ENCODE measurements around the gene PCBP2. TPM values are rescaled to one million over a fixed set of nuclear protein-coding genes. Genes with fewer than 3 reads are reported as not detected.
"Not testable (repeated sequence)": the region's sequence is repeated elsewhere in the genome, so short reads cannot be mapped to it uniquely, and the experiment has no call there.

PCBP2 gene
- total and polyA plus RNA-seq, 9 donors = 206 to 664 (median 583) TPM

DNA sequence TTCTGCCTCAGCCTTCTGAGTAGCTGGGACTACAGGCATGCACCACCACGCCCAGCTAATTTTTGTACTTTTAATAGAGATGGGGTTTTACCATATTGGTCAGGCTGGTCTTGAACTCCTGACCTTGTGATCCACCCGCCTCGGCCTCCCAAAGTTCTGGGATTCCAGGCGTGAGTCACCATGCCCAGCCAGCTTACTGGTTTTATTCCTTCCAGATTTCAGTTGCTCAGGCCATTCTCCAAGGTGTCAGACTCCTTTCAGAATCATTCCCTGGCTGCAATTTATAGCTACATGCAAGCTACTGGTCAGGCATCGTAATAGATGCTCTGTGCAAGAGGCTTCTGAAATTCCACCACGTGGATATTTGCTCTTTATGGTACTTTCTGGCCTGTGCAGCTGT is 29.6 kb downstream of the PCBP2 start:
- WGBS (ENCODE audit: insufficient coverage) = 43% methylated on average over 5 of the region's 6 CpGs
- peaks cover 82% of the 10 kb centered on the region for H3K36me3 ChIP-seq (ENCODE audit: control insufficient read depth, insufficient read depth, low read length)

GRCh38 chr12:53481939-53482586 is 30.2 kb downstream of the PCBP2 start:
- H3K4me1 ChIP-seq (ENCODE audit: control insufficient read depth, insufficient read depth, low read length) = peaks cover 2% of the 10 kb centered on the region
- H3K36me3 ChIP-seq (ENCODE audit: control insufficient read depth, insufficient read depth, low read length) = peaks cover 82% of the 10 kb centered on the region
- no peaks in the 10 kb centered on the region for H3K27me3 ChIP-seq (ENCODE audit: control insufficient read depth, insufficient read depth, low read length)
- no peak overlapping the region for H3K4me3 ChIP-seq (ENCODE audit: low read length)
- no peak overlapping the region for H3K27ac ChIP-seq (ENCODE audit: low read length)
- 85% methylated on average over 3 of the region's 9 CpGs for WGBS (ENCODE audit: insufficient coverage)
- no peaks in the 10 kb centered on the region for H3K9me3 ChIP-seq (replicated peaks; ENCODE audit: control insufficient read depth, low read depth, low read length)
- DNase-seq = no peak

More for the DNA sequence above, 29.6 kb downstream of the PCBP2 start:
- not testable (repeated sequence) for DNase-seq; H3K9me3 ChIP-seq (replicated peaks; ENCODE audit: control insufficient read depth, low read depth, low read length); H3K4me1 ChIP-seq (ENCODE audit: control insufficient read depth, insufficient read depth, low read length); H3K27me3 ChIP-seq (ENCODE audit: control insufficient read depth, insufficient read depth, low read length); H3K4me3 ChIP-seq (ENCODE audit: low read length); H3K27ac ChIP-seq (ENCODE audit: low read length)

DNA sequence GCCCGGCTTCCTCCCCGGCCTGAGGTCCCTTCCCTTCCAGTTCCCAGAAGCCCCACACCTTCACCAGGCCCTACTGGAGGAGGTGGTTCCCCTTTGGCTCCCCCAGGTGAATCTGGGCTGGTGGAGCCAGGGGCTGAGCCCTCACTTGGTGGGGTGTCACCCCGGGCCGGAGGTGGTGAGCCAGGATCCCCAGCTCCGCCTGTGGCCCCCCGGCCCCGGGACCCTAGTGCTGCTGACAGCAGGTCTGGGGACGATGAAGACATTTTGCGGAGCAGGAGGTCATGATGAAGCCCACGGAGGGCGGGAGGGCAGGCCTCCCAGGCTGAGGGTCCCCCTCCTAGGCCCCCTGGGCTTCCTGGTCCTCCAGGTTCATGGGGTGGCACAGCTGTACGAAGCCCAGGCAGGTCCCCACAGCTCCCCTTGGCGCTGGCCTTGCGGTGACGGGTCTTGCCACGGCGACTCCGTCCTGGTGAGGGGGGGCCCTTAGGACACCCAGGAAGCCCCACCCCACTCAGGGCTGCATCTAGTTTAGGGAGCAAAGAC is 30.8 kb downstream of the PCBP2 start:
- Histone ChIP-seq H3K27me3 (ENCODE audit: control insufficient read depth, insufficient read depth, low read length) (no peaks in the 10 kb centered on the region), H3K27ac (ENCODE audit: low read length) (no peak overlapping the region), H3K4me1 (ENCODE audit: control insufficient read depth, insufficient read depth, low read length) (peaks cover 2% of the 10 kb centered on the region), H3K9me3 (replicated peaks; ENCODE audit: control insufficient read depth, low read depth, low read length) (no peaks in the 10 kb centered on the region), H3K4me3 (ENCODE audit: low read length) (no peak overlapping the region), H3K36me3 (ENCODE audit: control insufficient read depth, insufficient read depth, low read length) (peaks cover 87% of the 10 kb centered on the region)
- WGBS (ENCODE audit: insufficient coverage) = 64% methylated on average over 10 of the region's 18 CpGs
- DNase-seq = no peak

DNA sequence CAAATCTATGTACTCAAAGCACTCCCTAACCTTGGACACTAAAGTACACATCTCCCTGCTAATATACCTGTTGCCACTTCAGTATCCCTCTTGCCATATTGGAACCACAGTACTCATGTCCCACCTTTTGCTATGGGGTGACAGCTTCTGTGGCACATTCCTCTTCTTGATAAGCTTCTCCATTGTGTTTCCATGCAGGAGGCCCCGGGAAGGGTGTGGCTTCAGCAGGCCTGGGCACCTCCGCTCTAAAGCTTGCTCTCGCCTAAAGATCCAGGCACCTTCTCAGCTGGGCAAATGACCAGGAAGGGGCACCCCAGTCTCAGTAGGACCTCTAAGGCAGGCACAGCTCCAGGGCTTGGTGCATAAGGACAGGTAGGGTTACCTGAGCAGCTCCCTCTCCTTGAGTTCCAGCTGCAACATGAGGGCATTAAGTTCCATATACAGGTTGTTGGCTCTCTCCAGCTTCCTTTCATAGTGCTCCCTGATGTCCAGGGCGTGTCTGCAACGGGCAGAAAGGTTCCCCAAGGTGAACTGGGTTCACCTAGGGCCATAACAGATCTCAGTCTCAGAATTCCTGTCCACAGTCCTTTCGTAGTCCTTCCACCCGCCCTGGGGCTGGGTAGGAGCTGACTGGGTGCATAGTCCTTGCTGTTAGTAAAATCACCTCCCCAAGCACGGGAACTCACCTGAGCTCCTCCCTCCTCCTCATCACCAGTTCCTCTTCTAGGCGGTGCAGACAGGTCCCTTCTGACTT is 31.5 kb downstream of the PCBP2 start:
- H3K4me1 ChIP-seq (ENCODE audit: control insufficient read depth, insufficient read depth, low read length) = peaks cover 2% of the 10 kb centered on the region
- no peaks in the 10 kb centered on the region for H3K27me3 ChIP-seq (ENCODE audit: control insufficient read depth, insufficient read depth, low read length)
- no peaks in the 10 kb centered on the region for H3K9me3 ChIP-seq (replicated peaks; ENCODE audit: control insufficient read depth, low read depth, low read length)
- no peak overlapping the region for H3K4me3 ChIP-seq (ENCODE audit: low read length)
- no peak for DNase-seq
- WGBS (ENCODE audit: insufficient coverage) = 91% methylated on average over 4 of the region's 9 CpGs
- peaks cover 86% of the 10 kb centered on the region for H3K36me3 ChIP-seq (ENCODE audit: control insufficient read depth, insufficient read depth, low read length)
- no peak overlapping the region for H3K27ac ChIP-seq (ENCODE audit: low read length)

DNA sequence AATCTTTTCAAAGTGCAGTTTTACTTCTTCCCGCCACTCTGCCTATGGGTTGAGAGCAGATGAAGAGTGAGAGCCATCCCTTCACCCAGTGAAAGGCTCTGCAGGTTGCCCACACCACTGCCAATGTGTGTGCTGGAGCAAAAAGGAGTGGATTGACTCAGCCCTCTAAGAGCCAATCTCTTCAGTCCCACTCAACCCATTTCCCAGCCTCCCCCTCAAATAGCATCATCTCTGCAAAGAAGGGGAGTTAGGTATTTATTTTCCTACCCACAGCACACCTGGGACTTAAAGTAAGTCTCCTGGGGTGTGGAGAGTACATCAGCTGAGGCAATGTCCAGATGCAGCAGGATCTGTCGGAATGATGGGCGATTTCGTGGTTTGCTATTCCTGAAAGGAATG is 32.1 kb downstream of the PCBP2 start:
- H3K36me3 ChIP-seq (ENCODE audit: control insufficient read depth, insufficient read depth, low read length) = peaks cover 81% of the 10 kb centered on the region

GRCh38 chr12:53484686-53485575 is 33.0 kb downstream of the PCBP2 start:
- 100% methylated on average over 3 of the region's 10 CpGs for WGBS (ENCODE audit: insufficient coverage)

More for the DNA sequence above, 32.1 kb downstream of the PCBP2 start:
- Histone ChIP-seq H3K27ac (ENCODE audit: low read length) (no peak overlapping the region), H3K4me3 (ENCODE audit: low read length) (no peak overlapping the region), H3K9me3 (replicated peaks; ENCODE audit: control insufficient read depth, low read depth, low read length) (no peaks in the 10 kb centered on the region), H3K4me1 (ENCODE audit: control insufficient read depth, insufficient read depth, low read length) (peaks cover 2% of the 10 kb centered on the region), H3K27me3 (ENCODE audit: control insufficient read depth, insufficient read depth, low read length) (no peaks in the 10 kb centered on the region)
- WGBS (ENCODE audit: insufficient coverage) = 75% methylated on average over 2 of the region's 4 CpGs
- DNase-seq = no peak

GRCh38 chr12:53485955-53486735 is 34.2 kb downstream of the PCBP2 start:
- Histone ChIP-seq H3K27me3 (ENCODE audit: control insufficient read depth, insufficient read depth, low read length) (no peaks in the 10 kb centered on the region), H3K4me1 (ENCODE audit: control insufficient read depth, insufficient read depth, low read length) (no peaks in the 10 kb centered on the region), H3K4me3 (ENCODE audit: low read length) (no peak overlapping the region), H3K9me3 (replicated peaks; ENCODE audit: control insufficient read depth, low read depth, low read length) (no peaks in the 10 kb centered on the region), H3K27ac (ENCODE audit: low read length) (no peak overlapping the region), H3K36me3 (ENCODE audit: control insufficient read depth, insufficient read depth, low read length) (peaks cover 63% of the 10 kb centered on the region)
- 96% methylated on average over 8 of the region's 10 CpGs for WGBS (ENCODE audit: insufficient coverage)
- DNase-seq = no peak

More at GRCh38 chr12:53484686-53485575, 33.0 kb downstream of the PCBP2 start:
- peaks cover 2% of the 10 kb centered on the region for H3K4me1 ChIP-seq (ENCODE audit: control insufficient read depth, insufficient read depth, low read length)
- H3K27ac ChIP-seq (ENCODE audit: low read length) = no peak overlapping the region
- DNase-seq = no peak
- H3K9me3 ChIP-seq (replicated peaks; ENCODE audit: control insufficient read depth, low read depth, low read length) = no peaks in the 10 kb centered on the region
- no peak overlapping the region for H3K4me3 ChIP-seq (ENCODE audit: low read length)
- H3K27me3 ChIP-seq (ENCODE audit: control insufficient read depth, insufficient read depth, low read length) = no peaks in the 10 kb centered on the region
- peaks cover 74% of the 10 kb centered on the region for H3K36me3 ChIP-seq (ENCODE audit: control insufficient read depth, insufficient read depth, low read length)

DNA sequence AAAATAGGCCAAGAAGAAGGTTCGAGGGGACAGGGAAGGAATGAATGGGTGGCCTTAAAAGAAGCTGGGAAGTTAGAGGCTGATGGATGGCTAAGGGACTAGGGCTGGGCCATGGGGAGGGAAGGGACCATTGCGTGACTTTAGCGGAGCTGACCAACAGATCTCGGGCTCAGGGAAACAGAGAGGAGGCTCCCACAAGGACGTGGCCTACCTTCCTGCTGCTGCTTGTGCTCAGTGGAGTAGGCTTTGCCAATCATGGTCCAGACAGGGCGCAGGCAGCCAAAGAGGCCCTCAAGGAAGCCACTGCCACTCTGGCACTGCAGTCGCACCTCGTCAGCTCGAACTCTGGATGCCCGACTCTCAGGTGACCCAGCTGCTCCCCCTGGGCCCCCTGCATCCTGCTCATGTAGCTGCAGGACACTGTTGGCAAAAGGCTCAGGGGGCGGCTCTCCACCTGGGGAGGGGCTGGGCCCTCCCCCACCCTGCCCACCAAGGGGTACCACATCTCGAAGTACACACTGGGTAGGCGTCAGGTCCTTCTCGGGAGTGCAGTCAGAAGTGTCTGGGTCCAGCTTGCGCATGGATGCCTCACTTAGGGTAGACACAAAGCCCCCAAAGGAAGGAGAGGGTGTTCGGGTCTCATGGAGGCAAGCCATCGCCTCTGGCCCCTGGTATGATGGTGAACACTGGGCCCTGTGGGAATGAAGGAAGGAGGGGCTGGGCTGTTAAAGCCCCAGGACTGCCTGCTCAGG is 35.0 kb downstream of the PCBP2 start:
- no peak overlapping the region for H3K4me3 ChIP-seq (ENCODE audit: low read length)
- H3K9me3 ChIP-seq (replicated peaks; ENCODE audit: control insufficient read depth, low read depth, low read length) = no peaks in the 10 kb centered on the region
- no peak overlapping the region for H3K27ac ChIP-seq (ENCODE audit: low read length)
- WGBS (ENCODE audit: insufficient coverage) = 86% methylated on average over 14 of the region's 17 CpGs
- H3K36me3 ChIP-seq (ENCODE audit: control insufficient read depth, insufficient read depth, low read length) = peaks cover 58% of the 10 kb centered on the region
- no peak for DNase-seq
- peaks cover under 1% of the 10 kb centered on the region for H3K4me1 ChIP-seq (ENCODE audit: control insufficient read depth, insufficient read depth, low read length)
- H3K27me3 ChIP-seq (ENCODE audit: control insufficient read depth, insufficient read depth, low read length) = no peaks in the 10 kb centered on the region

Measured in muscle of leg (tissue), 11 donors.